ENCODE measurements around the gene RANBP17. TPM values are rescaled to one million over a fixed set of nuclear protein-coding genes. Genes with fewer than 3 reads are reported as not detected.
A peak's percentile ranks its signal among the peaks of the same experiment; 100 is the strongest.
"Not testable (repeated sequence)": the region's sequence is repeated elsewhere in the genome, so short reads cannot be mapped to it uniquely, and the experiment has no call there.

The RANBP17 gene
- total RNA-seq (under 1 TPM in 1 of 2 experiments, not detected in 1; 0.83 TPM), polyA plus RNA-seq (under 1 TPM in 2 of 3 donors, not detected in 1; 0.09 to 0.24 TPM), total RNA-seq (0 to 0.60 (median 0.12) reads per million in 6 experiments)

GRCh38 chr5:170861917-170862766, at the start of gene RANBP17:
Gene RANBP17, plus strand, starts transcription at chr5:170862018.
- POLR2A ChIA-PET, result no interaction called here
- no peak for DNase-seq
- H3K4me1 Mint-ChIP-seq, result peaks cover 5 to 11% (median 9%) of the 10 kb centered on the region in 4 donors
- H3K27me3 Mint-ChIP-seq, result peaks cover 44 to 61% (median 46%) of the 10 kb centered on the region in 5 donors
- peaks cover 14 to 52% (median 32%) of the 10 kb centered on the region in 9 donors for H3K9me3 Mint-ChIP-seq
- no peak for ATAC-seq
- H3K36me3 Mint-ChIP-seq, result peaks cover 17 to 52% (median 22%) of the 10 kb centered on the region in 3 donors
- no peak within 1 kb of the TSS for H3K27ac Mint-ChIP-seq
- peak within 1 kb of the TSS in 9 of 10 donors; percentile 5 to 69 (median 51) for H3K4me3 Mint-ChIP-seq

- Mint-ChIP-seq H3K27me3 (peaks cover 0 to 9% (median 5%) of the 10 kb centered on the region in 5 donors), H3K4me3 (no peak overlapping the region), H3K4me1 (no peaks in the 10 kb centered on the region), H3K36me3 (no peaks in the 10 kb centered on the region), H3K9me3 (peaks cover 0 to 5% (median 0%) of the 10 kb centered on the region in 9 donors), H3K27ac (no peak overlapping the region)
- POLR2A ChIA-PET, result no interaction called here
- ATAC-seq (no peak), DNase-seq (no peak)
These were observed 48.6 kb upstream of the RANBP17 start for GRCh38 chr5:170813231-170813630.

DNA sequence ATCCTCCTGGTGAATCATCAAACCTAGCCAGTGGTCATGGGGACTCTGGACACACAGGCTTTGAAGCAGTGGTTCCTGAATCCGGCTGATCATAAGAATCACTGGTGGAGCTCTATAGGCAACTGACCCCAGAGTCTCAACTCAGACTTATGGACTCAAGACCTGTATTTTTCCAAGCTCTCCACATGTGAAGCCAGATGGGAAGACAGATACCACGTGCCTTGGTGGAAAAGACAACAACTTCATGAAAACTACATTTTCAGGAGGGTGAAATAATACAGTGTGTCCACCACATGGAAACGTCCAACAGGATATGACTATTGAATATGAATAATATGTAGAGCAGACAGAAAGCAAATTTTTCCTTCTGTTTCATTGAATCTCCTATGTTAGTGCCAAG, 44.6 kb upstream of the RANBP17 start:
- Mint-ChIP-seq H3K4me1 (no peaks in the 10 kb centered on the region), H3K27ac (no peak overlapping the region), H3K4me3 (no peak overlapping the region), H3K9me3 (peaks cover 0 to 3% (median 0%) of the 10 kb centered on the region in 9 donors), H3K27me3 (peaks cover 0 to 4% (median 0%) of the 10 kb centered on the region in 5 donors), H3K36me3 (no peaks in the 10 kb centered on the region)
- POLR2A ChIA-PET, result no interaction called here
- DNase-seq, result no peak
- ATAC-seq, result no peak

- POLR2A ChIA-PET, result no interaction called here
- ATAC-seq, result no peak
- H3K27me3 Mint-ChIP-seq, result peaks cover 0 to 4% (median 0%) of the 10 kb centered on the region in 5 donors
- DNase-seq, result no peak
- no peak overlapping the region for H3K27ac Mint-ChIP-seq
- no peak overlapping the region for H3K4me3 Mint-ChIP-seq
- no peaks in the 10 kb centered on the region for H3K36me3 Mint-ChIP-seq
- no peaks in the 10 kb centered on the region for H3K4me1 Mint-ChIP-seq
- H3K9me3 Mint-ChIP-seq, result peaks cover 0 to 2% (median 0%) of the 10 kb centered on the region in 9 donors
These were observed 43.6 kb upstream of the RANBP17 start for GRCh38 chr5:170818232-170818631.

DNA sequence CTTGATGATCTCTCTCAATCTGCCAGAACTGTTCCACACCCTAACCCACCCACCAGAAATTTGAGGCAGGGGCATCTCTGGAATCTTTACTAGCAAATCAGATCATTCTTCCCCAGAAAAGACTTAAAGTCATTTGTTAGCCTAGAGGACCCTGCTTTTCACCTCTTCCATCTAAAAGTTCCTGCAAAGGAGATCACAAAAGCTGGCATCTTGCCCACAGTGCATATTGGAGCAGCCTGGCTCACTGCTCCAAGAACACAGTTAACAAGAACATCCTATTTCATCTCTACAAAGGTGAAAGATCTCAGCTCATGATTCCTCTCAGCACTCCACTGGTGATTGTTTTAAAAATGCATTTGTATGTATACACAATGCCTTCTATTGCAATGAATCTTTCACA, 42.0 kb upstream of the RANBP17 start:
- Mint-ChIP-seq H3K27ac (no peak overlapping the region), H3K9me3 (no peaks in the 10 kb centered on the region), H3K4me1 (no peaks in the 10 kb centered on the region), H3K36me3 (no peaks in the 10 kb centered on the region), H3K4me3 (no peak overlapping the region), H3K27me3 (peaks cover 0 to 2% (median 0%) of the 10 kb centered on the region in 5 donors)
- ATAC-seq (no peak), DNase-seq (no peak)
- POLR2A ChIA-PET, result no interaction called here

GRCh38 chr5:170821257-170821800, 40.5 kb upstream of the RANBP17 start:
- H3K9me3 Mint-ChIP-seq, result peaks cover 0 to 5% (median 0%) of the 10 kb centered on the region in 9 donors
- no peaks in the 10 kb centered on the region for H3K36me3 Mint-ChIP-seq
- H3K27ac Mint-ChIP-seq, result no peak overlapping the region
- DNase-seq, result no peak
- peaks cover 0 to 8% (median 5%) of the 10 kb centered on the region in 5 donors for H3K27me3 Mint-ChIP-seq
- H3K4me1 Mint-ChIP-seq, result no peaks in the 10 kb centered on the region
- ATAC-seq, result no peak
- POLR2A ChIA-PET, result no interaction called here
- H3K4me3 Mint-ChIP-seq, result no peak overlapping the region

GRCh38 chr5:170826117-170826516, 35.7 kb upstream of the RANBP17 start:
- no peak overlapping the region for H3K4me3 Mint-ChIP-seq

GRCh38 chr5:170832241-170832640, 29.6 kb upstream of the RANBP17 start:
- no peaks in the 10 kb centered on the region for H3K4me1 Mint-ChIP-seq
- H3K27me3 Mint-ChIP-seq, result peaks cover 0 to 8% (median 2%) of the 10 kb centered on the region in 5 donors
- H3K36me3 Mint-ChIP-seq, result no peaks in the 10 kb centered on the region
- DNase-seq (no peak), ATAC-seq (no peak)
- H3K4me3 Mint-ChIP-seq, result no peak overlapping the region
- POLR2A ChIA-PET, result no interaction called here
- H3K27ac Mint-ChIP-seq, result no peak overlapping the region
- H3K9me3 Mint-ChIP-seq, result peaks cover 0 to 15% (median 3%) of the 10 kb centered on the region in 9 donors

More at GRCh38 chr5:170826117-170826516, 35.7 kb upstream of the RANBP17 start:
- Mint-ChIP-seq H3K27ac (no peak overlapping the region), H3K36me3 (no peaks in the 10 kb centered on the region), H3K27me3 (peaks cover 2 to 10% (median 5%) of the 10 kb centered on the region in 5 donors), H3K4me1 (no peaks in the 10 kb centered on the region), H3K9me3 (peaks cover 0 to 5% (median 0%) of the 10 kb centered on the region in 9 donors)
- no peak for DNase-seq
- no peak for ATAC-seq
- POLR2A ChIA-PET, result no interaction called here

GRCh38 chr5:170833981-170834380, 27.8 kb upstream of the RANBP17 start:
- H3K27me3 Mint-ChIP-seq, H3K4me3 Mint-ChIP-seq, H3K27ac Mint-ChIP-seq: not testable (repeated sequence)

DNA sequence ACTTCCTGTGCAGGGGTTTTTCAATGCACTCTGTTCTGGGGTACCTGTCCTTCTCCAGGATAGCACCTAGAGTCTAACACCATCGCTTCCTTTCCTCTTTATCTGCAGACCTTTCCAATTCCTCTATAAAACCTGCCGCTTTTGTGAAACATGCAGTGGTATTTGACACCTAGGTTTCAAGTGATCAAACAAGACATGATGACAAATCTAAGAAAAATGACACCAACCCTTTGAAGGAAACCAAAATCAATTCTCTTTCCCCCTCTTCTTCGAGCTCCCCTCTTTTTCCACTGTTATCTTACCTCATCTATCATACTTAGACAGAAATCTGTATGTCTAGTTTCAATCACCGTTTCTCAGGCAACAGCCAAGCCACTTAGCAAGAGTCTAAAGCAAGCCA, 25.6 kb upstream of the RANBP17 start:
- ATAC-seq (no peak), DNase-seq (no peak)
- H3K27me3 Mint-ChIP-seq, result peaks cover 0 to 8% (median 0%) of the 10 kb centered on the region in 5 donors

More at GRCh38 chr5:170833981-170834380, 27.8 kb upstream of the RANBP17 start:
- ATAC-seq, H3K36me3 Mint-ChIP-seq, POLR2A ChIA-PET, H3K4me1 Mint-ChIP-seq, DNase-seq: not testable (repeated sequence)
- H3K9me3 Mint-ChIP-seq, result peaks cover 0 to 15% (median 3%) of the 10 kb centered on the region in 9 donors

DNA sequence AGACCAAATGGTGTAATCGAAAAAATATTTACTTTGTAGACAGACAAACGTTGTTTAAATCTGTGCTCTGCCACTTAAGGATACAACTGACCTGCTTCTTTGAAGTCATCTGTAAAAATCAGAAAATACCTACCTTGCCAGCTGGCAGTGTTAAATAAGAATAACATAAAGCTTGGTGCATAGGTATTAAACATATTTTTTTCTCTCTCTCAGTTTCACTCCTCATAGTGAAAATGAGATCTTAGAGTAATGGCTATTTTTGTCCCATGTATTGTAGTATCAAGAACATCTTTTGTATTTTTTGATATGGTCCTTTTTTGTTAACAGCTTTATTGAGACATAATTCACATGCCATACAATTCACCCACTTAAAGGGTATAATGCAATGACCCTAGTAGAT, 17.9 kb upstream of the RANBP17 start:
- no peaks in the 10 kb centered on the region for H3K4me1 Mint-ChIP-seq
- peaks cover 0 to 5% (median 0%) of the 10 kb centered on the region in 9 donors for H3K9me3 Mint-ChIP-seq
- no peaks in the 10 kb centered on the region for H3K36me3 Mint-ChIP-seq
- DNase-seq (no peak), ATAC-seq (no peak)
- H3K27ac Mint-ChIP-seq, result no peak overlapping the region
- H3K27me3 Mint-ChIP-seq, result peaks cover 0 to 8% (median 7%) of the 10 kb centered on the region in 5 donors
- POLR2A ChIA-PET, result no interaction called here
- H3K4me3 Mint-ChIP-seq, result no peak overlapping the region

More for the DNA sequence above, 25.6 kb upstream of the RANBP17 start:
- POLR2A ChIA-PET, result no interaction called here
- Mint-ChIP-seq H3K27ac (no peak overlapping the region), H3K4me3 (no peak overlapping the region), H3K9me3 (peaks cover 0 to 15% (median 3%) of the 10 kb centered on the region in 9 donors), H3K4me1 (no peaks in the 10 kb centered on the region), H3K36me3 (no peaks in the 10 kb centered on the region)

DNA sequence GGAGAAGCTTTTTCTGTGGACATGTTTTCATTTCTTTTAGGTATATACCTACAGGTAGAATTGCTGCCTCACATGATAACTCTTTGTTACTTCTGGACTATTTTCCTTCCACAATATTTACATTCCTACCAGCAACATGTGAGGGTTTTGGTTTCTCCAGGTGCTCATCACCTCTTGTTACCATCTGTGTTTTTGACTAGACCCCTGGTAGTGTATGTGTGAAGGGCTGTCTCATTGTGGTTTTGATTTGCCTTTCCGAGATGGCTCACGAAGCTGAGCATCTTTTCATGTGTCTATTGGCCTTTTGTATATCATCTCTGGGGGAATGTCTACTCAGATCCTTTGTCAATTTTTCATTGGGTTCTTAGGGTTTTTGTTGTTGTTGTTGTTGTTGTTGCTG, 17.2 kb upstream of the RANBP17 start:
- Mint-ChIP-seq H3K27ac (peak overlapping the region in 1 of 10 donors; percentile 82), H3K4me3 (no peak overlapping the region), H3K36me3 (no peaks in the 10 kb centered on the region), H3K27me3 (peaks cover 0 to 8% (median 7%) of the 10 kb centered on the region in 5 donors), H3K4me1 (no peaks in the 10 kb centered on the region), H3K9me3 (peaks cover 0 to 5% (median 0%) of the 10 kb centered on the region in 9 donors)
- DNase-seq, result no peak
- ATAC-seq, result no peak
- POLR2A ChIA-PET, result no interaction called here

DNA sequence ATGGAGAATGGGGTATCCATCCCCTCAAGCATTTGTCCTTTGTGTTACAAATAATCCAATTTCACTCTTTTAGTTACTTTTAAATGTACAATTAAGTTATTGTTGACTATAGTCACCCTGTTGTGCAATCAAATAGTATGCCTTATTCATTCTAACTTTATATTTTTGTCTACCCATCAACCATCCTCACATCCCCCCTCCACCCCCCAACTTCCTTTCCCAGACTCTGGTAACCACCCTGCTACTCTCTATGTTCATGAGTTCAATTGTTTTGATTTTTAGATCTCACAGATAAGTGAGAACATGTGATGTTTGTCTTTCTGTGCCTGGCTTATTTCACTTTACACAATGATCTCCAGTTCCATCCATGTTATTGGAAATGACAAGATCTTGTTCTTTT, 15.4 kb upstream of the RANBP17 start:
- DNase-seq (no peak), ATAC-seq (no peak)
- H3K27me3 Mint-ChIP-seq, result peaks cover 0 to 10% (median 7%) of the 10 kb centered on the region in 5 donors
- H3K4me1 Mint-ChIP-seq, result no peaks in the 10 kb centered on the region
- no peak overlapping the region for H3K4me3 Mint-ChIP-seq
- POLR2A ChIA-PET, result no interaction called here
- no peak overlapping the region for H3K27ac Mint-ChIP-seq
- no peaks in the 10 kb centered on the region for H3K36me3 Mint-ChIP-seq
- peaks cover 0 to 5% (median 0%) of the 10 kb centered on the region in 9 donors for H3K9me3 Mint-ChIP-seq
